Measurements from ENCODE around the gene BSN. TPM values are rescaled to one million over a fixed set of nuclear protein-coding genes. Genes with fewer than 3 reads are reported as not detected.

Gene BSN
- total RNA-seq, 3 donors from 2014 or later, result 0.17 to 1.2 (median 0.36) TPM

DNA sequence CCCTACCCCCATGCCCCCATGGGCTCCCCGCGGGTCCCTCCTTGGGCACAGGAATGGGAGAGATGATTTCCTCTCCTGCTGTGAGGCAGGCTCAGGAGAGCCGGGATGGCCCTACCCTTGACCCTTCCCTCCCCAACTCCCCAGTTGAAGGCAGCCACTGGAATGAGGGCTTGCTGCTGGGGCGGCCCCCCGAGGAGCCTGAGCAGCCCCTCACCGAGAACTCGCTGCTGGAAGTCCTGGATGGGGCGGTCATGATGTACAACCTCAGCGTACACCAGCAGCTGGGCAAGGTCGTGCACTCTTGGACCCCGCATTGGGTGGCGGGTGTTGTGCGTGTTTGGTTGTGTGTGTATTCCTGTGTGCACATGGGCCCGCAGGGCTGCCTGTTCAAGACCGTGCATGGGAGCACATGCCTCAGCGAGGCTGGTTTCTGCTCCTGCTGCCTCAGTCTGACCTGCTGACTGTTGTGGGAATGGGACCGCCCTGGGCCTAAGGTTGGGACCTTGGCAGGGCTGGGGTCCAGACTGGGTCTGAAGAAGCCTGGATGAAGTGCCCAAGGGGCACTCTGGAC is 151.2 kb downstream of the BSN start:
- ATAC-seq (no peak), DNase-seq (no peak)
- Histone ChIP-seq H3K36me3 (ENCODE audit: low read depth) (peaks cover 5% of the 10 kb centered on the region), H3K4me1 (ENCODE audit: low read depth) (no peaks in the 10 kb centered on the region), H3K4me3 (no peak overlapping the region), H3K9me3 (no peaks in the 10 kb centered on the region)
- no peak for TF ChIP-seq CTCF (IDR thresholded peaks at IDR 0.05)
- intact Hi-C loops (cut with DNase I, micrococcal nuclease), result no loop called here

- no peaks in the 10 kb centered on the region for H3K4me1 ChIP-seq (ENCODE audit: low read depth)
- no peak overlapping the region for H3K4me3 ChIP-seq
- H3K9me3 ChIP-seq, result no peaks in the 10 kb centered on the region
- H3K36me3 ChIP-seq (ENCODE audit: low read depth), result peaks cover 5% of the 10 kb centered on the region
- ATAC-seq (no peak), DNase-seq (peak in 1 of 3 donors; percentile 28)
- intact Hi-C loops (cut with DNase I, micrococcal nuclease), result no loop called here
- TF ChIP-seq CTCF (IDR thresholded peaks at IDR 0.05), result no peak
Observed at GRCh38 chr3:49706456-49707112, 152.3 kb downstream of the BSN start.

DNA sequence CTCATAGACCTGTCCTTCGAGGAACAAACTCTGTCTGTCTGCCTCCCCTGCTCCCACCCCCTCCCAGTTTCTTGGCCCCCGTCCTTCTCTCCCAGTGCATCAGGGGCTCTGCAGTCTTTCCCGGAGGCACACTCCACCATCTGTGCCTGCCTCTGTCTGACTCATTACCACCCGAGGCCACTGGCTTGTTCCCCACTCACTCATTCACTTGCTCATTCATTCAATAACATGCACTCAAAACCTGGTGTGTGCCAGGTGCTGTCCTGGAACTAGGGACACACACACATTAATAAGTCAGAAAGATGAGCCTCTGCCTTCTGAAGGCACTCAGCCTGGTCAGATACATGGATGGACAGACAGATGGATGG is 152.8 kb downstream of the BSN start:
- no peak for TF ChIP-seq CTCF (IDR thresholded peaks at IDR 0.05)
- DNase-seq (peak in 1 of 3 donors; percentile 11), ATAC-seq (no peak)
- H3K9me3 ChIP-seq, result no peaks in the 10 kb centered on the region
- intact Hi-C loops (cut with DNase I, micrococcal nuclease), result no loop called here
- H3K4me3 ChIP-seq, result no peak overlapping the region
- peaks cover 5% of the 10 kb centered on the region for H3K36me3 ChIP-seq (ENCODE audit: low read depth)
- H3K4me1 ChIP-seq (ENCODE audit: low read depth), result no peaks in the 10 kb centered on the region

GRCh38 chr3:49709852-49710251 is 155.6 kb downstream of the BSN start:
- Histone ChIP-seq H3K36me3 (ENCODE audit: low read depth) (peaks cover 5% of the 10 kb centered on the region), H3K4me3 (no peak overlapping the region), H3K9me3 (no peaks in the 10 kb centered on the region), H3K4me1 (ENCODE audit: low read depth) (no peaks in the 10 kb centered on the region)
- TF ChIP-seq CTCF (IDR thresholded peaks at IDR 0.05), result no peak
- intact Hi-C loops (cut with DNase I, micrococcal nuclease), result no loop called here
- no peak for DNase-seq
- no peak for ATAC-seq

DNA sequence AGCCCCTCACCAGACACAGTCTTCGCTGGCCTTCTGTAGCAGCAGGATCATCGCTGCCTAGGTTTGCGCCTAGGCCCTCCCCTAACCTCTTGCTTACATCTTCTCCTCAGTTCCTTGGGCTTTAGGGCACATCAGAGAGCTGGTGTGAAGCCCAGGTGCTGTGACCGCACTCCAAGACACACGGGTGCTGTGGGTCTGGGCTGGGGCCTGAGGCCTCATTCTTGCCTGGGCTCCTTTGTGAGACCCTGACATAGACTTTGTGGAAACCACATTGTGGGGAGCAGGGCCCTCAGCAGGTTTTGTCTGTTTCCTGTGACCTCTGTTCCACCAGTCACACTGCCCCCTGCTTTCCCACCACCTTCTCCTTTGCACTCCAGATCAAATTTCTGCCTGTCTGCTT is 157.2 kb downstream of the BSN start:
- TF ChIP-seq CTCF (IDR thresholded peaks at IDR 0.05), result no peak
- ATAC-seq, result no peak
- Histone ChIP-seq H3K4me1 (ENCODE audit: low read depth) (no peaks in the 10 kb centered on the region), H3K9me3 (no peaks in the 10 kb centered on the region), H3K36me3 (ENCODE audit: low read depth) (no peaks in the 10 kb centered on the region), H3K4me3 (no peak overlapping the region)
- DNase-seq, result no peak
- intact Hi-C loops (cut with DNase I, micrococcal nuclease), result no loop called here
